Measurements from ENCODE around the gene ATP8A2.

ATP8A2 gene

DNA sequence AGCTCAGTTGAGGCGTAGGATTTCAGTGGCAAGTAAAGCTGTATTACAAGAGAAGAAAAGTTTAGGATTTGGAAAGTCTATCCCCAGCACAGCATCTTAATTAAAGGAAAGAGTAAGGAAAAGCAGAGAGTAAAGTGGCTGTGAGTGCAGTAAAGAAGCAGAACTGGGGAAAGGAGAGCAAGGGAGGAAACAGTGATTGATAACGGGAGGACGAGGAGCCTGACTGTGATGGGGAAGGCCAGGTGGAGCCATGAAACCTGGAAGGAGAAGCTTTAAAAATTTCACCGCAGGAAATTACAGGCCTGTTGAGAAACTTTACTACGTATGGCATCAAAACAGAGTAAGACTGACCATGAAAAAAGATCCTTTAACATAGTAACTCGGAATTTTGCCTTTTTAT, 504.5 kb downstream of the ATP8A2 start:
- no peak overlapping the region for H3K9ac ChIP-seq (ENCODE audit: low read depth, low read length)
- no peaks in the 10 kb centered on the region for H3K9me3 ChIP-seq (ENCODE audit: control insufficient read depth, insufficient read depth, low read length)
- peaks cover 15% of the 10 kb centered on the region; the same call in 1 of the 2 replicates for H3K4me1 ChIP-seq (ENCODE audit: insufficient read depth, low read length)
- no peaks in the 10 kb centered on the region for H3K36me3 ChIP-seq (ENCODE audit: insufficient read depth, low read length)

DNA sequence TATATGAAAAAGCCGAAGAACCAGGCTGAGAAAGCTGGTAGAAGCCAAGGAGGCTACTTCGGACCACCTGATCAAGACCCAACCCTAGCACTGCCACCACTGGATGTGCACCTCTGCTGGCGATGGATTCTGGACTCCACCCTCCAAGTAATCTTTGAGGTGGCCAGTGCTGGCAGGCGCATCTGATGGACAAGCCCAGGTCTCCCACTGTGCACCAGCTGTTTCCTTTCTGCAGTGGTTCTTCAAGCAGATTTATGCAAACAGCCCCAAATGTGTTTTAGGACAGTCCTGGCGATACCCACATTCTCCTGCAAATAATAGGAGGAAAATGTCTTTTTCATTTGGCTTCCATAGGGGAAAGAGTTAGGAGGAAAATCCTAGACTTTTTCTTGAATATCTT, 507.7 kb downstream of the ATP8A2 start:
- Histone ChIP-seq H3K4me1 (ENCODE audit: insufficient read depth, low read length) (peaks cover 28% of the 10 kb centered on the region), H3K9ac (ENCODE audit: low read depth, low read length) (no peak overlapping the region), H3K9me3 (ENCODE audit: control insufficient read depth, insufficient read depth, low read length) (no peaks in the 10 kb centered on the region), H3K36me3 (ENCODE audit: insufficient read depth, low read length) (no peaks in the 10 kb centered on the region)

DNA sequence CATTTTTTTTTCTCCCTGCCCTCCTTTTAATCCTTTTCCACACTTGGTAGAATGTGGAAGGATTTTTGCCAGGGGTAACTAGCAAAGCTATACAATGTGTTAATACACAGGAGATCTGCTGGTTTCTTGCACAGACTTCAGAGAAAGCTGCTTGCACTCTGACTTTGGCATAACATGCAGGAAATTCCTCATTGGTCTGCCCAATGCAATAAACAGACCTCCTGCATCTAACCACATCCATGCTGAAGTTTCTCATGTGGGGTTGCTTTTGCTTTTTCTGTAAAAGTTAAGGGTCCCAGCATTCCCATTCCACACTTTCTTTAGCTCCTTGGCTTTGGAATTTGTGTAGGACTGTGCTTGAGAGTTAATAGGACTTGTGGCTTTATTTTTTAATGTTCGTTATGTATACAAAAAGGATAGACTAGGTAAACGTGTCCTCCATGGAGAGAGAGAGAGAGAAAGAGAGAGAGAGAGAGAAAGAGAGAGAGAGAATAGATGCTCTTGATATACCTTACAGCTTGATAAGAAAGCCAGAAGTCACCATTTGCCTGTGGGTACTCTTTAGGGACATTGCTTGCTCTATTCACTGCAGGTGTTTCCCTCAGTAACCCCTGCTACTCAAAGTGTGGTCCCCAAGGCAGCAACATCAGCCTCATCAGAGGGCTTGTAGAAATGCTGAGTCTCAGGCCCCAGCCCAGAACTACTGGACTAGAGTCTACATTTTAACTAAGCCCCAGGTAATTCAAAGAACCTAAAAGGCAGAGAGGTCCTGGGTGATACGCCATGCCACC, 509.6 kb downstream of the ATP8A2 start:
- Histone ChIP-seq H3K36me3 (ENCODE audit: insufficient read depth, low read length) (no peaks in the 10 kb centered on the region), H3K9ac (ENCODE audit: low read depth, low read length) (no peak overlapping the region), H3K4me1 (ENCODE audit: insufficient read depth, low read length) (peaks cover 26% of the 10 kb centered on the region), H3K9me3 (ENCODE audit: control insufficient read depth, insufficient read depth, low read length) (no peaks in the 10 kb centered on the region)

DNA sequence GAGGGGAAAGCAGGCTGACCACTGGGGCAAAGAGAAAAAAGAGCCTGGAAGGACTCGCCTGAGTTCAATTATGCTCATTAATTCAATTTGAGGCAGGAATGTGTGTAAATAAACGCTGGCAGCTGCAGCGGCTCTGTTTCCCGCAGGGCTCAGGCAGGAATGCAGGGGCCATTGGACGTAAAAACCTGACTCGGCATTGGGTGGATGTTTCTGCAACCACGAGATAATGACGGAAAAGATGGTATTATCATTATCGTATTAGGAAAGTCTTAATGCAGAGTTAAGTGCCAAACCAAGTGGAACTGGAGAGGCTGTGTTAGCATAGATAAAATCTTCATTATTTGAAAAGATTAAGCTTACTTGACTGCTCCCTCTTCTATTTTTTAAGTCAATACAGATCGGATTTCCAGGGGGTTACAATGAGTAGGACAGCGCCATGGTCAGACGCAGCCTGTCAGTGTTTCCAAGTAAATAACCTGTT, 510.2 kb downstream of the ATP8A2 start:
- H3K9ac ChIP-seq (ENCODE audit: low read depth, low read length): no peak overlapping the region
- no peaks in the 10 kb centered on the region for H3K9me3 ChIP-seq (ENCODE audit: control insufficient read depth, insufficient read depth, low read length)
- no peaks in the 10 kb centered on the region for H3K36me3 ChIP-seq (ENCODE audit: insufficient read depth, low read length)
- H3K4me1 ChIP-seq (ENCODE audit: insufficient read depth, low read length): peaks cover 26% of the 10 kb centered on the region

DNA sequence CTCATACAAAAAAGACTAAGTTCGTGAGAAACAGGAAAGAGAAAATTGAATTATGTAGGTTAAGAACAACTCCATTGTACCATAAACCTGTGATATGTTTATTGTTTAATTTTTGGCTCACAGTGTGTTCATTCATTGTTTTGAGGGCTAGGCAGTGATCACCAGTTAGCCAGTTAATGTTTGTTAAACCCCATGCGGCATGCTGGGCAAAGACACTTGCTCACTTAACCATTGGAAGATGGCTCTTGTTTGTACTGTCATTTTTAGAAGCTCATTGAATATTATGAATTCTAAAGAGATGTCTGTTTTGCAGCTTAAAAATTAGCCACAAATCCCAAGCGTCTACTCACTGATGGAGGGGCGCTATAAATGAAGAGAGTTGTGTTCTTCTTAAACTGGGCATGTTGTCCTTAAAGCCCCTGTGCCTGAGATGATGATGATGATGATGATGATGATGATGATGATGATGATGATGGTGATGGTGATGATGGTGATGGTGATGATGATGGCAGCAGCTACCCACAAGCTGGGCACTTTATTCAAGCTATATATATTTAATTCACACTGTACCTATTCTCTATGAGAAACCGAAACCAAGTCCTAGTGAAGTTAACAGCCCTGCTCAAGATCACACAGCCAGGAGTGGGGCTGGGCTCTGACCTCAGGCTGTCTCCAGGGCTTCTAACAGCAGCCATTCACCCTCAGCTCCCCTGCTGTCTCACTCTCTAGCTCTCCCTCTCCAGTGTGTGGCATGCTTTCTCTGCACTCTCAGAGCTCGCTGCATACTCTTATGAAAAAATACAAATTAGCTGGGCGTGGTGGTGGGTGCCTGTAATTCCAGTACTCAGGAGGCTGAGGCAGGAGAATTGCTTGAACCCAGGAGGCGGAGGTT, 510.9 kb downstream of the ATP8A2 start:
- Histone ChIP-seq H3K9ac (ENCODE audit: low read depth, low read length) (no peak overlapping the region), H3K9me3 (ENCODE audit: control insufficient read depth, insufficient read depth, low read length) (no peaks in the 10 kb centered on the region), H3K36me3 (ENCODE audit: insufficient read depth, low read length) (no peaks in the 10 kb centered on the region), H3K4me1 (ENCODE audit: insufficient read depth, low read length) (peaks cover 26% of the 10 kb centered on the region)

DNA sequence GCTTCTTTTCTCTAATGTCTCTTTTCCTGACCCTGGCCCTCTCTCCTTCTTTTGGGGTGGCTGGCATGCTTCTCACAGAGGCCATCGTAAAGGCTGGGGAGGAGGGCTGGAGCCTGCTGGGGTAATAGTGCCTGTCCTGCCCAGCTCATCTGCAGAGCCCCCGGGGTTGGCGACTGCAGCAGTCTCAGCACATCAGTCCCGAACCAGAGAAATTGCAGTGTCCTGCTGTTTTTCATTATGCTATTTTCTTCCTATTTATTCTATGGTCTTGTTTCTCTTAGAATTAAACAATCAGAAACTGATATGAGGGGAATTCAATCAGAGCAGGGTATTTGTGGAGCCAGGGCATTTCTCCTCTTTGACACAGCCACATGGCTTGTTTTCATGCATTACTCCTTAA, 513.6 kb downstream of the ATP8A2 start:
- no peaks in the 10 kb centered on the region for H3K36me3 ChIP-seq (ENCODE audit: insufficient read depth, low read length)
- H3K4me1 ChIP-seq (ENCODE audit: insufficient read depth, low read length): peaks cover 26% of the 10 kb centered on the region
- no peaks in the 10 kb centered on the region for H3K9me3 ChIP-seq (ENCODE audit: control insufficient read depth, insufficient read depth, low read length)
- H3K9ac ChIP-seq (ENCODE audit: low read depth, low read length): no peak overlapping the region

DNA sequence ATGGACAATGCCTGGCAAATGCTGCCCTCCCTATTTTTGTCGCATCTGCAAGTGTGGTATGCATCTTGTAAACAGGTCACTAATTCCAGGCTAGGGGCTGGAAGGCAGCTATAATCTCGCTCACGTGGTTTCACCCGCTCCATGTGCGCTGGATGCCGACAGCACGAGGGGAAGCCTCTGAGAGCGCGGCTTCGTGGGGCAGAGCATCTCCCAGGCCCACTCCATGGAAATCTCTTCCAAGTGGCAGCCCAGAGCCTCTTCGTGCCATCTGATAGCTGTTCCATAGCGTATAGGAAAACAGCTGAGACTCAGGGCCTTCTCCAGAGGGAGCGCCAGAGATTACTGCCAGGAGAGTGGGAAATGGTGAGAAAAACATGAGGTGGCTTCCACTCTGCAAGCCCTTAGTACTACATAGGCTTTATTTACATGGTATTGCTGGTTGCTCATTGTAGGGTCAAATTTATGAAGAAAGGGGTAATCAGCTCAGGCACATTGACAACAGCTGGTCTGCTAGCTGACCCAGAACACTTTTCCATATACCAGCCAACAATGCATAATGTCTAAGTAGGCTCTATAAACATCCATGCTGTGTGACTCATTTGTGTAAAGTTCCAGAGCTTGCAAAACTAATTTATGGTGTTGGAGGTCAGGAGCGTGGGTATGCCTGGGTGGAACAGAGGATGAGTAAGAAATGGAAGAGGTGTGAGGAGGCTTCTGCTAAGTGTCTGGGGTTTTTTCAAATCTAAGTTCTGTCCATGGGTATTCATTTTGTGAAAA, 514.9 kb downstream of the ATP8A2 start:
- Histone ChIP-seq H3K9me3 (ENCODE audit: control insufficient read depth, insufficient read depth, low read length) (no peaks in the 10 kb centered on the region), H3K9ac (ENCODE audit: low read depth, low read length) (no peak overlapping the region), H3K4me1 (ENCODE audit: insufficient read depth, low read length) (peaks cover 14% of the 10 kb centered on the region), H3K36me3 (ENCODE audit: insufficient read depth, low read length) (no peaks in the 10 kb centered on the region)

DNA sequence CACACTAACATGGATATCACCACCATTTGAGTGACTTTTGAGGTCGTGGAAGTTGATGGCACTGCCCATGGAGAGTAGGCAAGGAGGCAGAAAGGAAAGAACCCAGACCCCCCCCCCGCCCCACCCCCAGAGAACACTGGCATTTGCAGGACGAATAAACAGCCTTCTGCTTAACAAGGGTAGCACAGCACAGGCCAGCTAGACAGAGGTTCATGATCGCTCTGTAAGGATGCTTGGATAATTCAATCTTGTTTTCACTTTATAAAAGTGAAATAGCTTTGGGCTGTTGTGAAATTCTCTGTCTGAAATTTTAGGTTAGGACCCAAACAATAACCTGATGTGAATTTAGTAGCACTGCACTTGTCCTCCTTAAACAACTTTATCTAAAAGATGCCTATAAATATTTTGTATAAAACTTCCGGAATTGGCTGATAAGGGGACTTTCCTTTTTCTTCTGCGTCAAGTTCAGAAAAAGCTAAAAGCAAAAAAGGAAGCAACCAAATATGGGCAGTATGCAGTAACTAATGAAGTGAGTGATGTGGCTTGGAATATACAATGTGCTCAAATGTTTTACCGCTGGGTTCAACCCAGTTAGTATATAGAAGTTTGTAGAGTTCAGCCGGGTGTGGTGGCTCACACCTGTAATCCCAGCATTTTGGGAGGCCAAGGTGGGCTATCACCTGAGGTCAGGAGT, 516.3 kb downstream of the ATP8A2 start:
- Histone ChIP-seq H3K36me3 (ENCODE audit: insufficient read depth, low read length) (no peaks in the 10 kb centered on the region), H3K9ac (ENCODE audit: low read depth, low read length) (no peak overlapping the region)

DNA sequence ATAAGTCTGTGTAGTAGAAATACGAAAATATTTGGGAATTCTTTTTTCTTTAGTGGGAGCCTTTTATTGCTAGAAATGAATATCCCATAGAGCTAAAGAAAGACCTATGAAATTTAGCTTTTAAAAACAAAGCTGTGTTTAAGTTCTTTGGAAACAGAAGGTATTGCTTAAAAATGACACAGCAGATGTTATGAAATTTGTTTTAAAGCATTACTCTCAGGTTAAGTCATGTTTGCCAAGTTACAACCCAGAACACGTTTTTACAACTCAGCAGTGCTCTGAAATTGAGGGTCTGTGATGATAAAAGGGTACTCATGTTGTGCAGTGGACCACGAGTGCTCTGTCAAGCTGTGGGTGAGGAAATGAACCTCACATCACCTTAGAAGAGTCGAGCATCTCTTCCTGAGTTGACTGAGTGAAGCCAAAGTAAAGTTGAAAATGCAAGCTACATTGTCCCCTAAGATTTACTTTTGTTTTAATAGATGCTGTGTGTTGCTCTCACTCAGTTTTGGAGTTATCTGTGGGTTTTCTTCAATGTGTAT, 519.0 kb downstream of the ATP8A2 start:
- H3K9me3 ChIP-seq (ENCODE audit: control insufficient read depth, insufficient read depth, low read length): no peaks in the 10 kb centered on the region
- H3K36me3 ChIP-seq (ENCODE audit: insufficient read depth, low read length): no peaks in the 10 kb centered on the region
- no peak overlapping the region for H3K9ac ChIP-seq (ENCODE audit: low read depth, low read length)
- H3K4me1 ChIP-seq (ENCODE audit: insufficient read depth, low read length): no peaks in the 10 kb centered on the region

More for the DNA sequence above, 516.3 kb downstream of the ATP8A2 start:
- Histone ChIP-seq H3K9me3 (ENCODE audit: control insufficient read depth, insufficient read depth, low read length) (no peaks in the 10 kb centered on the region), H3K4me1 (ENCODE audit: insufficient read depth, low read length) (no peaks in the 10 kb centered on the region; the same call in 1 of the 2 replicates)

DNA sequence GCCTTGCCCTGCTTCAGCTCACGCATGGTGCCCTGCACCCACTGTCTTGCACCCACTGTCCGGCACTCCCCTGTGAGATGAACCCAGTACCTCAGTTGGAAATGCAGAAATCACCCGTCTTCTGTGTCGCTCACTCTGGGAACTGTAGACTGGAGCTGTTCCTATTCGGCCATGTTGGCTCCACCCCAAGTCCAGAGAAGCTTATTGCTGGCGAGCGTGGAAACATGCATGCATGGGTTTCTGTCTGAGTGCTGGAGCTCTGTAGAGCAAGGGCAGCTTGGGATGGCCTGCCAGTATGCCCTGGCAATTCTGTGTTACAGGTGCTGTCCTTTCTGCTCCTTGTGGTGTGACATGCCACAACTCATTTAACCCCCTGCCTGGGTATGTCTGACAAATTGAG, 527.2 kb downstream of the ATP8A2 start:
- H3K9me3 ChIP-seq (ENCODE audit: control insufficient read depth, insufficient read depth, low read length): peaks cover 5% of the 10 kb centered on the region
- H3K9ac ChIP-seq (ENCODE audit: low read depth, low read length): no peak overlapping the region
- peaks cover 7% of the 10 kb centered on the region; the same call in 1 of the 2 replicates for H3K4me1 ChIP-seq (ENCODE audit: insufficient read depth, low read length)
- H3K36me3 ChIP-seq (ENCODE audit: insufficient read depth, low read length): no peaks in the 10 kb centered on the region

DNA sequence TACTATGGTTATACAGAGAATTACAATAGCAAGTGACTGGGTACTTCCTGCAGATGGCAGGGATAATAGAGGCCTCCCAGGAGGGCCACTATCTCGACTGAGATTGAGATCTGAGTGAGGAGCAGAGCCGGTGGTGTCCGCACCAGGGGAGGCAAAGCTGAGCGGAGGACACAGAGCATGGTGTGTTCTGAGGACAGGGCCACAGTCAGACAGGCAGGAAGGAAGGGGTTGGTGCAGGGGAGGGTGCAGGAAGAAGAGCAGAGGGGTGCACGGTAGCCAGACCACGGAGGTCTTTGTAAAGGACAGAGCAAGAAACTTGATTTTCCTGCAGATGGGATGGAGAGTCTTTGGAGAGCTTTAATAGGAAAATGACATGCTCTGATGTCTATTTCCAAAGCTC, 527.7 kb downstream of the ATP8A2 start:
- no peak overlapping the region for H3K9ac ChIP-seq (ENCODE audit: low read depth, low read length)
- peaks cover 7% of the 10 kb centered on the region; the same call in 1 of the 2 replicates for H3K4me1 ChIP-seq (ENCODE audit: insufficient read depth, low read length)
- no peaks in the 10 kb centered on the region for H3K36me3 ChIP-seq (ENCODE audit: insufficient read depth, low read length)
- H3K9me3 ChIP-seq (ENCODE audit: control insufficient read depth, insufficient read depth, low read length): peaks cover 5% of the 10 kb centered on the region

DNA sequence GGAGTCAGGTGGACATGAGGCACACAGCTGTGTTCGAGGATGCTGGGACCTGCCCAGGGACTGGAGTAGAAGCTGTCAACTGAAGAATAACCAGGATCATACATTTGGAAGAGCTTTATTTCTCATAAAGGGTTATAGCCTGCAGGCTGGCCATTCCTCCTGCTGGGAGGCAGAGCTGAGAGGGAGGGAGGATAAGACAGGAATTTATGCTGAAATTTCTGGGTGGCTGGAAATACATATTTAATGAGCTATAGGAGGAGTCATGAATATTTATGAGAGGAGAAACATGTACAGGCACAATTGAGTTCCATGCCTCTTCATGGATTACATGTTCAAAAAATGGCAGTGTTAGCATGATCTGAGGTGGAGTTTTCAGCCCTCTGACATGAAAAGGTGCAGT, 528.2 kb downstream of the ATP8A2 start:
- H3K9ac ChIP-seq (ENCODE audit: low read depth, low read length): no peak overlapping the region
- peaks cover 7% of the 10 kb centered on the region; the same call in 1 of the 2 replicates for H3K4me1 ChIP-seq (ENCODE audit: insufficient read depth, low read length)
- no peaks in the 10 kb centered on the region for H3K36me3 ChIP-seq (ENCODE audit: insufficient read depth, low read length)
- peaks cover 5% of the 10 kb centered on the region for H3K9me3 ChIP-seq (ENCODE audit: control insufficient read depth, insufficient read depth, low read length)
